DLD1 (cell line): ENCODE results near the gene TOGARAM2.
"Not testable (repeated sequence)": the region's sequence is repeated elsewhere in the genome, so short reads cannot be mapped to it uniquely, and the experiment has no call there.

Experiments used
- in situ Hi-C: cut with HindIII; loops from 2 replicates; pipeline ENCODE4 v1.10.0; 2017; ENCODE audit warnings: low sequenced_read_pairs

TOGARAM2 gene

GRCh38 chr2:28975671-28976070 is 5.4 kb upstream of the TOGARAM2 start:
- in situ Hi-C loops = no loop called here

GRCh38 chr2:28976584-28976983 is 4.5 kb upstream of the TOGARAM2 start:
- in situ Hi-C loops = no loop called here

- in situ Hi-C loops = no loop called here
Observed at GRCh38 chr2:28977176-28977875, 3.8 kb upstream of the TOGARAM2 start.

- in situ Hi-C loops = not testable (repeated sequence)
Observed at GRCh38 chr2:28978001-28978400, 3.1 kb upstream of the TOGARAM2 start.

GRCh38 chr2:28978606-28979005 is 2.5 kb upstream of the TOGARAM2 start:
- in situ Hi-C loops = no loop called here

- in situ Hi-C loops = no loop called here
Observed at GRCh38 chr2:28979041-28979440, 2.1 kb upstream of the TOGARAM2 start.

GRCh38 chr2:28979576-28980366 is 1.3 kb upstream of the TOGARAM2 start:
- in situ Hi-C loops = no loop called here

GRCh38 chr2:28980368-28981015 is 606 bp upstream of the TOGARAM2 start:
- in situ Hi-C loops = no loop called here

- in situ Hi-C loops = no loop called here
Observed at GRCh38 chr2:28981620-28982376, 700 bp downstream of the TOGARAM2 start.

- in situ Hi-C loops = no loop called here
Observed at GRCh38 chr2:28982381-28982950, 1.4 kb downstream of the TOGARAM2 start.

- in situ Hi-C loops = no loop called here
Observed at GRCh38 chr2:28986429-28986828, 5.3 kb downstream of the TOGARAM2 start.

GRCh38 chr2:28989973-28990372 is 8.9 kb downstream of the TOGARAM2 start:
- in situ Hi-C loops = no loop called here

GRCh38 chr2:28990445-28990844 is 9.3 kb downstream of the TOGARAM2 start:
- in situ Hi-C loops = no loop called here

GRCh38 chr2:28991021-28991420 is 9.9 kb downstream of the TOGARAM2 start:
- in situ Hi-C loops = no loop called here

GRCh38 chr2:28991460-28991859 is 10.4 kb downstream of the TOGARAM2 start:
- in situ Hi-C loops = no loop called here

GRCh38 chr2:28993206-28993960 is 12.3 kb downstream of the TOGARAM2 start:
- in situ Hi-C loops = no loop called here

- in situ Hi-C loops = no loop called here
Observed at GRCh38 chr2:28994074-28994473, 13.0 kb downstream of the TOGARAM2 start.

GRCh38 chr2:28994679-28995078 is 13.6 kb downstream of the TOGARAM2 start:
- in situ Hi-C loops = no loop called here

- in situ Hi-C loops = no loop called here
Observed at GRCh38 chr2:28995765-28996750, 15.0 kb downstream of the TOGARAM2 start.
